T1000 (cell line): ENCODE results near the gene HOXA10.

ENCODE experiments used
- DNase-seq: peaks from one replicate; lab custom pipeline; 2025; ENCODE audit warnings: mixed read lengths; lab: John Stamatoyannopoulos, UW

The HOXA10 gene

DNA sequence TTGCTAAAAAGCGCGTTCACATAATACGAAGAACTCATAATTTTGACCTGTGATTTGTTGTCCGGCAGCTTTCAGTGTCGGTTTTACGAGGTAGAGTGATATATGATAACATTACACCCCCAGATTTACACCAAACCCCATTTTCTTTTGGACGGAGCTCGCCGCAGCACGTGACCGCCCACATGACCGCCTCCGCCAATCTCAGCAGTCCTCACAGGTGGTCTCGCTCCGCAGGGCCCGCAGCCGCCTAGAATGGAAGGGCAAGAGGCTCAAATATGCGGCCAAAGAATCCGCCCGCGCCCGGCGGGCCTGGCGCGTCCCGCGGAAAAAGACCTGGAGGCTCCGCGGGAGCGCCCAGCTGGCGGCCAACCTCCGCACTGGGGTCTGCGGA lies 17.6 kb downstream of the HOXA10 start, which contains the start of gene HOXA7:
Gene HOXA7, minus strand, starts transcription at position 168 of the 391 bp plus-strand sequence. Its CDS starts 130 bp downstream, at position 38.
- peak; percentile 35 for DNase-seq

DNA sequence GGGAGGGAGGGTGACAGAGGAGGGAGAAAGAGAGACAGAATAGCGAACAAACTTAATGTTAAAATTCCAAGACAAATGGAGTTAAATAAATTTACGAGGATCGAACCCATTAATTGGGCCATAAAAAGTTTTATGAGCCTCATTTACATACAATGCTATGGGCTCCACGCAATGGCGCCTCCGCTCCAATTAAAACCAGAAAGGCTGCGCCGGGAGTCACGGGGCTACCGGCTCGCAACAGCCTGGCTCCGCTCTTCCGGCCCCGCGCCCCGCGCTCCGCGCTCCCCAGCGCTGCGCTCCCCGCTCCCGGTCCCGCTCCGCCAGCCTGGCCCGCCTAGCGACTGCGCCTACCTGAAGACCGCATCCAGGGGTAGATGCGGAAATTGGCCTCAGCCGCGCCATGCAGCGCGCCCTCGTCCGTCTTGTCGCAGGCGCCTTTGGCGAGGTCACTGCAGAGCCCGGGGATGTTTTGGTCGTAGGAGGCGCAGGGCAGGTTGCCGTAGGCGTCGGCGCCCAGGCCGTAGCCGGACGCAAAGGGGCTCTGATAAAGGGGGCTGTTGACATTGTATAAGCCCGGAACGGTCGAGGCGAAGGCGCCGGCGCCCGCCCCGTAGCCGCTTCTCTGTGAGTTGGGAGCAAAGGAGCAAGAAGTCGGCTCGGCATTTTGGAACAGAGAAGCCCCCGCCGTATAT lies 18.2 kb downstream of the HOXA10 start:
- peak; percentile 32 for DNase-seq

DNA sequence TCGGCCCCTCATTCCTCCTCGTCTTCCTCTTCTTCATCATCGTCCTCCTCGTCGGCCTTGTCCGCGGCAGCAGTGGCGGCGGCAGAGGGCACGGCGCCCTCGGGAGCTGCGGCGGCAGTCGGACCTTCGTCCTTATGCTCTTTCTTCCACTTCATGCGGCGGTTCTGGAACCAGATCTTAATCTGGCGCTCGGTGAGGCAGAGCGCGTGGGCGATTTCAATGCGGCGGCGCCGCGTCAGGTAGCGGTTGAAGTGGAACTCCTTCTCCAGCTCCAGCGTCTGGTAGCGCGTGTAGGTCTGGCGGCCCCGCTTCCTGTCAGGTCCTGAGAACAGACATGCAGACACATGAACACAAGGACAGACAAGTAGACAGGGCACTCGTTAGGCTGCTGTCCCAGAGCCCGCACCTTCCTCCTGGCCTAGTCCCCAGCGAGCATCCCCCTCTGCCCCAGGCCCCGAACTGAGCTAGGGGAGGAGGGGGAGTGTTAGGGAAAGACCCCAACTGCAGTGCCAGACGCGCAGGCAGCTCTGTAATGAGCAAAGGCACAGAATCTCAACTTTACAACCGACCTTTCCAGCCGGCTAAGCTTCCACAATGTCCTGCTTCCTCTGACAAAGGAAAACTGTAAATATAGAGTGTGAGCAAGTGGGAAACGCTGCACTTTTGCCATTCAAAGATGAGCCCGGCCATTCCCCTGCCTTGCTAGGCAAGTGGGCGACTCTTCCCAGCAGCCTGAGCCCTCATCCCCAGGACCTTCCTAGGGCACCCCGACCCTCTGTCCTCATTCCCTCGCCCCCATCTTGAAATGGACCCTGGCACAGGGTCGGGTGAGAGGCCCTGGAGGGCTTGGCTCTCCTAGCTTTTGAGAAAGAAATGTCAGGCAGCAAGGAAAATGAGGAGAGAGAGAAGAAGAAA lies 19.0 kb downstream of the HOXA10 start:
- DNase-seq, result no peak

DNA sequence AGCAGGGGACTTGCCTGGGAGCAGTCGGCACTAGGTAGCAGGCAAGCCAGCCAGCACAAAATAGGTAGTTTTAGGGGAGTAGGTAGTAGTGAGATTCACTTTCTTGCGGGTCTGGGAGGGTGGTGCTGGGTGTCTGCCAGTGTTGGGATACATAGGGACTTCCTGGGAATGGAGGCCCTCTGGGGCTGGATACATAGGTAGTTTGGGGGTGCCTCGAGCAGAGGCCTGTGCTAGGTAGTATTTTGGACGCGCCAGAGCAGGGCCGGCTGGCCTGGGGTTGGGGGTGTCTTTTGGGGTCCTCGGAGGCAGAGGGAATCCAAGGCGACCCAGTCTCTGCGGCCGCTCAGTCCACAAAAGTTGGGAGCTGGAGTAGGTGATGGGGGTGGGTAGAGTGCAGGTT lies 19.8 kb downstream of the HOXA10 start:
- no peak for DNase-seq

DNA sequence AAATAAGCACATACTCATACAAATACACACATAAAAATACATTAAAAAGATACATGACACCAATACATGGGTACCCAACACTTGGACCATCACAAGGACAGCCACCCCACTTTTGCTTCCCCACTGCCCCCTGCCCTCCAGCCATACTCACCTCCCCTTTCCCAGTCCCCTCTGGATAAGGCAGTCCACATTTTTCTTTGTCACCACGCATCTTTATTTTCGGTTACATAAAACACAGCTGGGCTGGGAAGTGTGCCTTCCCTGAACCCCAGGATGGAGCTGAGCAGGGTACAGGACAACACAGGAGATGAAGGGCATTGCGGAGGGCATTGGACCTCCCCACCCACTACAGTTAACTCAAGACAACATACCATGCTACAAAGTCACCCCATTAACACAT lies 20.6 kb downstream of the HOXA10 start:
- DNase-seq, result no peak

DNA sequence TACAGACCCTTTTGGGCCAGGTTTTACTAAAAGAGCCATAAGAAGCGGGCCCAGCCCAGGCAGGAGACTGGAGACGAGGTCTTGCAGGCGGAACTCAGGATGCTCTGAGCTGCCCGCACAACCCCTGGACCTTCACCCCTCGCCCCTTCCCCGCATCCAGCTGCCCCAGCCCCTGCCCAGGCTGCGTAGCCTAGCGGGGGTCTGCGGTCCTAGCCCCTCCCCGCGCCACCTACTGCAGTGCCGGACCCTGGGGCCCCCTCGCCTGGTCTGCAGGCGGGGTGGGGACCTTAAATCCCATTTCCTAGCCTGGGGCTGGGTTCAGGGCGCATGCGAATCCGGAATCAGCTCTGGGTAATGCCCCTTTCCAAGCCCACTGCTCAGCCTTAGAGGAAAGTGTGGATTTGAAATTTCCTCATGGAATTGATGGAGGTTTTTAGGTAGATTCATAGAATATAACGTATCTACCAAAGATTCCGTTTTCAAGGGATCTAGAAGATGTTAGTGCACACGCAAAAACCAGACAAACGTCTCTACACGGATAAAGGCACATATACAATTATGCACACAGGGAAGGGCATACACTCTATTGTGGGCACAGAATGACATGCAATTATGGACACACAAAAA lies 21.2 kb downstream of the HOXA10 start:
- no peak for DNase-seq

DNA sequence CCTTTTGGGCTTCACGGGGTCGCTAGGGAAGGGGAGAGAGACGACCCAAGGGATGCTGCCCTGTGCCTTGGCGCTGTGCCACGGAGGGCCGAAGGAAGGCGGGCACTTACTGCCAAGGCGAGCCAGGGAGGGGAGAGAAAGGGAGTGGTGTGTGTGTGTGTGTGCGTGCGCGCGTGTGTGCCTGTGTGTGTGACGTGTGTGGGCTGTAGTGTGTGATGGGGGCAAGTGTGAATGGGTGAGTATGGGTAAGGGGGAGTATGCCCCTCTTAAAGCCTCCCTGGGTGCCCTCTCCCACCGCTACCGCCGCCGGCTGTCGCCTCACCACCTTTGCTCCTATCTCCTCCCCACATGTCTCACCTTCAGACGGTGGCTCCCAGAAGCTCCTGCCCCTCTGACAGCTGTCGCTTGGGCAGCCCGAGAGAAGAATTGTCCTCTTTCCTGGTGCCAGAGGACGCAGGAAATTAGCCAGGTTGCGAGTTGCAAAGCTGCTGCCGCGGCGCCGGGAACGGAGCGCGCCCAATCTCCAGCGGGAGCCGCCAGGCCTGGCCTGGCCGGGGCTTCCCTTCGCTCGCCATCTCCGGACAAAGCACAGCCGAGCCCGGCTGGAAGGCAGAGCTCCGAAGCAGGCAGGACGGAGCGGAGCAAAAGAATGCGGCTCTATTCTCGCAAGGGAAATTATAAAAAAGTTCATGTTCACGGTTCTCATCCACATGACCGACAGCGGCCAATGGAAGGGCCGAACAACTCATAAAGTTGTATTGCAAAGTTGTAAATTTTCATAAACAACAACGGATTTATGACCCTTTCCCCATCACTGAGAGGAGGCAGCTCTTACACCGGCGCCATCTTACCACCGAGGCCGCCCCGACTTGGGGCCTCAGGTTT lies 21.9 kb downstream of the HOXA10 start, which contains the start of gene HOXA3:
Gene HOXA3, minus strand, starts transcription at position 653 of the 885 bp plus-strand sequence. CDS start 41,943 bp downstream, outside the sequence.
- no peak for DNase-seq

DNA sequence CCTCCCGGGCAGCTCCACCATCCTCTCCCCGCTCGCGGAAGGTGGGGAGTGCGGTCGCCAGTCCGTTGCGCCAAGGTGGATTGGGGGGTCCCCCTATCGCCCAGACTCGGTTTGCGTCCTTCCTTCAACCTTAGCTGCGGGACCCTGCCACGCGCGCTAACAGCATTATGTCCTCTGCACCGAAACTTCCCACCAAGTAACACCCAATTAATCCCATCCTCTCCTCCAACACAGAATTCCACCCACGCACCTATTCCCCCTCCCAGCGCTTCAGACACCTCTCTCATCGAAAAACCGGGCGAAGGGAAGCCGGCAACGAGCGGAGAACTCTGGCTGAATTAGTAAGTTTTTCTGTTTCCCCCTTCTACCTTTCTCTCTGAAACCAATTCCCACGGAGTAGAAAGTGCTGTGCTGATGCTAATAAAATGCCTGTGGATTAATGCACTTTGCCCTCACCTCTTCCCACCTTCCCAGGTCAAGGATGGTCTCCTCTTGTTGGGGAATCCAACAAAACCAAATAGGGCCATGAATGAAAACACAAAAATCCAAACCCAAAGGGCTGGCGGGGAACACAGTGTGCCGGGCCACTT lies 22.7 kb downstream of the HOXA10 start:
- no peak for DNase-seq

DNA sequence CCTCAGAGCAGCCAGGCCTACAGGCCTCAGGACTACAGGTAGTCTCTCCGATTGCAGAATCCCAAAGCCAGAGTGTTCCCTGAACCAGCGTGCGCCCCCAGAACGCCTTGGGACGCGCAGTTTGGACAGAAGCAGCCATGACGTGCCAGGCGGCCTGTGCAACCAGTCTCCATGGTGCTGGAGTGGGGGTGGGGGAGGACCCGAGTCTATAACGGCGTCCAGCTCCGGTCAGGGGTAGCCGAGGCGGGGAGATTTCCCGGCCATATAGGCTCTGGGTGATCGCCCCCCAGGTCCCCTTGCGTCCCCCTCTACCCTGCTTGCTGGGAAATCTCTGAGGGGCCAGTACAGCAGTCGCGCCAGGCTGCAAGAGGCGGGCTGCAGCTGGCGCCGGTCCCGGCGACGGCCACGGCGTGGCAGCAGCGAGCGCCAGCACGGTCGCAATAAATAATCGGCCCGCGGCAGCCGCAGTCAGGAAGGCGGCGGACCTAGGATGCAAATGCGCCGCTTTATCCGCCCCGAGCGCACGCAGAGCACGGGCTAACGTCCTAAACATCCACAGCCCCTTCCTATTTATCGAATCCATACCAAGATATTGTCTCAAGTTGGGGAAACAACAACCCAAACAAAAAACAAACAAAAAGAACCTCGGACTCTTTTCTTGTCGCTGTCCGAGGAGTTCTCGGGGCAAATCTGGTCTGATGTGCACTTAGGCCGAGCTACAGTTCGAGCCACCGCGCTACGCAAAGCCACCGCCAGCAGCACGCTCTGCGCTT lies 23.4 kb downstream of the HOXA10 start:
- peak; percentile 56 for DNase-seq

DNA sequence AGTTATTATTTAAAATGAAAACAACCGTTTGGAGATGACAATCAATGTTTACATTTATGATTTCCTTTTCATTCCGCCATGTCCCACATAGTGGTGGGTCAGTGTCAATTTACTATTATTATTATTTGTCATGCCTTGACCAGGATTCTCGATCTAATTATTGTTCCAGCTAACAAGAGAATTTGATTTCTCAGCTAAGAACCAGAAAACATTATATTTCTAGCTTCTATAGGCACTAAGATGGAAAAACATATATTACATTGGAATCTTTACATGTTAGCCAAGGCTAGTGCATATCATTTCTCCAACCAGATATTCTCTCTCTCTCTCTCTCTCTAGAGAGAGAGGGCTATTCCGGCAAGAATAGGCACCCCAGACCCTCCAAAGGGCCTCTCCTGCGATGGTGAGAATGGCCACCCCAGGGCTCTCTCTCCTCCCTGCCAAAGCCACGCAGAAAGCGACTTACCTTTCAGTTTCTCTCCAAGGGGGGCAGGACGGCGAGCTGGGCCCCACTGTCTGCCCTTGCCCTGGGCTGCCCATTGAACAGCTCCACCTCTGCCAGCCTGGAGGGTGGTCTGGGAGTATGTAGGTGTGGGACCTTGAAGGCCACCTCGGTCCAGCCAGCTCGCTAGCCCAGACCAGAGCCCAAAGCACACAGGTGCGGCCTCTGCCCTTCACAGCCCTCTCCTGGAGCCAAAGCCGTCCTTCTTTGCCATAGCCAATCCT lies 24.1 kb downstream of the HOXA10 start:
- no peak for DNase-seq

DNA sequence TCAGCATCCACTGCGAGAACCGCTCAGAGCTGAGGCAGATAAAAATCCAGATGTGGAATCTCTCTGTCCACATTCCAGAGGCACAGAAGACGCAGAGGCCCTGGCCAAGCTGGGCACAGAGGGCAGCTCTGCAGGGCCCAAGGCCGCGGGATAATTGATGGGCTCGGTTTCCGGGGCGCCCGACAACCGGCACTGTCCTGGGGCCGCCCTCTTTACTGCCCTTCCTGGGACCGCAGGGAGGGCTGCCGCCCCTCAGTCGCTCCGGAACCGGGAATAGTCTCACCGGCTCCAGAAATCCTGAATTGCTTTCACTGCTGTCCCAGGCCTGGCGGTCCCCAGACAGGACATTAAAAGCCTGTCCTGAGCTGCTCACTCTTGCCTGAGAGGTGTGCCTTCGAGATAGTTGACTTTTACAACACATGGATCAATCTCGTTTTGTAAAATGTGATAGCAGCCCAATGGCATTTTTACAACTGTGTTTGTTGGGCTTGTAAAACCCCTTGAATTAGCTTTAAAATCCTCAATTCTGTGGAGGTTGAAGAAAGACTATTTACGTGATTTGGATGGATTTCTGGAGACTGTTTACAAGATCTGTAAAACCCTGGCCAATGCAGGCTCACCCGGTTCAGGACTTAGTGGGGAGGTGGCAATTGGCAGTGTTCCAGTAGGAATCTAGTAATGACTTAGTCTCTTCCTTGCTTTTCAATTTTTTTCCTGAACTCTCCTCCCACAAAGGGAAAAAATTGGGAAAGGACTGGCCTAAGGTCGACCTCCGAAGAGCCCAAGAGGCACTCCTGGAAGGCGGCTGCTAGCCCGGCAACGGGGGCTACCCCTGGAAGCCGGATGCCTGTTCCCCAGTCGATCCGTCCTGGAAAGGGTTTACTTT lies 25.1 kb downstream of the HOXA10 start:
- no peak for DNase-seq

DNA sequence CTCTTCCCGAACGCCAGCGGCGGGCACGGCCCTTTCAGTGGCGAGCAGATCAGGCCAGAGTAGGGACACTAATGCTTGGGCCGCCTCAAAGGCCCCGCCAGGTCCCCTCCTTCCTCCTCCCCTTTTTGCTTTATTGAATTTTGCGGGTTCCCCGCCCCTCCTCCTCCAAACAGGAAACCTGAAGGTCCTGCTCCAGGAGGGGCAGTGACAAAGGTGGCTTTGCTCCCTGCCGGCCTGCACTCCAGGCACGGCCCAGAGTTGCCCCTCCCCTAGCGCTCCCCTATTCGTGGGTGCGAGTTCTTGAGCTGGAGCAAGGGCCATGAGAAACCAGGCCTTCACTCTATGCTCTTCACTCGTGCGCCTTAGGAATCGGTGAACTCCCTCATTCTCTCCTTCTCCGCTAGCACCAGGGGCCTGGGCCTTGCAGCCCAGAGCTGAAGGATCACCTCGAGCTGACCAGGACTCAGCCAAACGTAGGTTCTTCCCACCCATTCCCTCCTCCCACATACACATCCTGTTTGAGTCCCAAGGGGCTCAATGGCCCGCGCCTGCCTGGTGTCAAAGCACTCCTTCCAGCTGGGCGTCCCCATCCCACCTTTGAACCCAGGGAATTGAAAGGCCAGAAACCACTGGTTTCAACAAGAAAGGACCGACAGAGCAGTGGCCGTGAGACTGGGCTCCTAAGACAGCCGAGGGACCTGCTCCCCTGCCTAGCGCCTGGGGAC lies 25.9 kb downstream of the HOXA10 start:
- no peak for DNase-seq

DNA sequence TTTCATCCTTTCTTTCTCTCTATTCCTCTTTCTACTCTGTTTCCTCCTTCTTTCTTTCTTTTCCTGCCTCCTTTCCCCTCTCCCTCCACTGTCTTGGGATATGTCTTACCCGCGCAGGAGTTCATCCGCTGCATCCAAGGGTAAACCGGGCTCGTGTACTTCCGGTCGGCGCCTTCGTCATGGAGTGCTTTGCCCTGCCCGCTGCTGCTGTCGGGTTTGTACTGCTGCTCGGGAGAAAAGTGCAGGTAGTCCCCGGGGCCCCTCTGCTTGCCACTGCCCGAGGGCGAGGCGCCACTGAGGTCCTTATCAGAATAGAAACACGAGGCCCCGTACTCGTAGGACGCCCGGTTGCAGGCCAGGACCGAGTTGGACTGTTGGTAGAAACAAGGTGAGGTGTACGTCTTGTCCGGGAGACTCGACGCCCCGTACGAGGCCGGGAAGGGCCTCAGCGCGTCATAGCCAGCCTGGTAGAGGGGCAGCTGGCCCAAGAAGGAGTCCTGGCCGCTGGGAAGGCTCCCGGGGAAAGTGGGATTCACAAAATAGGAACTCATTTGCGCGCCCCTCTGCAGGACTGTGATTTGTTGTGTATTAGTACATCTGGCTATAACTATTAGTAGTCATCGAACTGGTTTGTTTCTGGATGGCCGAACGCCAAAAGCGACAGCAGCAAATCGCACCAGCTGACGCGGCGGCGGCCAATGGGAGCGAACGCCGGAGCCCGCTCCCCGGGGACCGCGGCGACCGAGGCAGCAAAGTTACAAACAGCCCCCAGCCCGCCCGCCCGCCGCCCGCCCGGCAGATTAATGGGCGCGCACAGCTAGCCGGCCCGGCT lies 26.7 kb downstream of the HOXA10 start, which contains the start of gene HOXA6:
Gene HOXA6, minus strand, starts transcription at position 576 of the 832 bp plus-strand sequence. Its CDS starts 25 bp downstream, at position 551.
- DNase-seq, result no peak

DNA sequence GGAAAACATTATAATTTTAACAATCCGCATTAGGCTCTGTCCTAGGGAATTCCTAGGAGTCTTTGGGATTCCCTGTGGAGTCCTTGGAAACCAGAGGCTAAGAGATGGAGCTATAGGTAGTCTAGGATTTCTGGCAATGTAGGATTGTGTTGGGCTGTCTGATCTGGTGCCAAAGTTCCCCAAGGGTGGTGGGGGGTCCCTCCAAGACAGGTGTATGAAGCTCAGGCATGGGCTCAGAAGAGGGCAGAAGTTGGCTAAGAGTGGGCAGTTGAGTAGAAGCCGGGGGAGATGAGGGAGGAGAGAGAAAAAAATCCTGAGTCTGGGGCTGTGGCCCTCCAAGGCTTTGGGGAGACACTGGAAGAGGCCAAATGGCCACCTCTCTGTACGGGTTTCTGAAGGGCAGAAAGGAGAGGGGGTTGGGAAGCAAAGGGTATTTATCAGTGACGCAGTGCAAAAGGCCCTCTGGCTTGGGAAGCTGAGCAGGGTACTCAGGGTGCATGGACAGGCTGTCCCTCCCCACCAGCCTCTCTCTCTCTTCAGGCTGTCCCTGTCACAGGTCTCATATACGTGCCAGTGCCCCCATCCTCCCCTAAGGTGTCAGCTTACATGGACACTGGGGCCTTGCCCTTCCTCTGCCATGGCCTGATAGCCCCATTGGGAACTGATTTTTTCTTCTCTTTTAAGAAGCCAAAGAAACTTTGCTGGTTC lies 27.5 kb downstream of the HOXA10 start:
- DNase-seq, result no peak

DNA sequence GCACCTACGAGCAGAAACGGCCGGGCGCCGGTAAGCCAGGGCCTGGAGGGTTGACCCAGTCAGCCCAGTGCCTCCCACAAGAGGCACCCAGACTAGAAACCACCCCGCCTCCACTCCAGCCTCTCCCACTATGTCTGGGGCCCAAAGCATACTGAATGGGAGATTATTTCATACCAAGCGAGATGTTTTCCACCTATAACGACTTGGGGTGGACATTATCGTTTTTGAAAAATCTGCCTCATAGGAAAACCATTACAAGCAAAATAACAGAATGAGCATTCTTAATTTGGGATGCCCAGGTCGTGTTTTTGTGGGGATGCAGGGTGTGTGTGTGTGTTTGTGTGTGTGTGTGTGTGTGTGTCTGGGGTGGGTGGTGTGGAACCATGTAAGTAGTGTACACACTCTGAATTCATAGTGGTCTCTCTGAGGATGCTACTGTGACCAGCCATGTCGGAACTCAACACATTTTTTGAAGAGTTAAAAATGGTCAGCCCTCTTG lies 28.2 kb downstream of the HOXA10 start:
- DNase-seq, result no peak
